Measurements from ENCODE around the gene LCOR.

- TF ChIP-seq CTCF (IDR thresholded peaks at IDR 0.05; ENCODE audit: low read depth, low read length) (no peak), MYC (IDR thresholded peaks at IDR 0.05; ENCODE audit: low read depth, low read length) (no peak), POLR2A (IDR thresholded peaks at IDR 0.05; ENCODE audit: extremely low read depth, insufficient read length) (no peak)
Measured at GRCh38 chr10:96986200-96986856, 154.2 kb downstream of the LCOR start.

Data from NB4 (cell line).